CD4-positive, alpha-beta T cell treated with Interleukin-6 for 4 hours (primary cell): ENCODE measurements around the gene HLA-A.
"Not testable (repeated sequence)": the region's sequence is repeated elsewhere in the genome, so short reads cannot be mapped to it uniquely, and the experiment has no call there.

ENCODE experiments used
- DNase-seq: peaks from one replicate; pipeline ENCODE4 v3.0.0-alpha.2; 2020; ENCODE audit warnings: mixed read lengths

Gene HLA-A

DNA sequence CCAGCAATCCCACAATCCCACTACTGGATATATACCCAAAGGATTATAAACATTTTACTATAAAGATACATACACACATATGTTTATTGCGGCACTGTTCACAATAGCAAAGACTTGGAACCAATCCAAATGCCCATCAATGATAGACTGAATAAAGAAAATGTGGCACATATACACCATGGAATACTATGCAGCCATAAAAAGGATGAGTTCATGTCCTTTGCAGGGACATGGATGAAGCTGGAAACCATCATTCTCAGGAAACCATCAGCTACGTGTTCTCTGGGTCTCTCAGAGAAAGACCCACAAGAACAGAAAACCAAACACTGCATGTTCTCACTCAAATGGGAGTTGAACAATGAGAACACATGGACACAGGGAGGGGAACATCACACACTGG, 21.4 kb downstream of the HLA-A start:
- not testable (repeated sequence) for DNase-seq

DNA sequence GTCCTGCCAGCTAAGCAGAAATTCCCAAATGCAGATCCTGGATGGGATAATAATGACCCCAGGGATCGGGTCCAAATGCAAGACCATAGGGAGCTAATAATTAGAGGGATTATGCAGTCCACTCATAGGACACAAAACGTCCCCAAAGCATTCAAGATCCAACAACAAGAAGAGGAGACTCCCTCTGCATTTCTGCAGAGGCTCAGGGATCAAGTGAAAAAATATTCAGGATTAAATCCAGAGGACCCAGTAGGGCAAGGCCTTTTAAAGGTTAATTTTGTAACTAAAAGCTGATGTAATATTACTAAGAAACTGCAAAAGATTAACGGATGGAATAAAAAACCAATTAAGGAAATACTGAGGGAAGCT, 22.2 kb downstream of the HLA-A start:
- DNase-seq, result no peak

DNA sequence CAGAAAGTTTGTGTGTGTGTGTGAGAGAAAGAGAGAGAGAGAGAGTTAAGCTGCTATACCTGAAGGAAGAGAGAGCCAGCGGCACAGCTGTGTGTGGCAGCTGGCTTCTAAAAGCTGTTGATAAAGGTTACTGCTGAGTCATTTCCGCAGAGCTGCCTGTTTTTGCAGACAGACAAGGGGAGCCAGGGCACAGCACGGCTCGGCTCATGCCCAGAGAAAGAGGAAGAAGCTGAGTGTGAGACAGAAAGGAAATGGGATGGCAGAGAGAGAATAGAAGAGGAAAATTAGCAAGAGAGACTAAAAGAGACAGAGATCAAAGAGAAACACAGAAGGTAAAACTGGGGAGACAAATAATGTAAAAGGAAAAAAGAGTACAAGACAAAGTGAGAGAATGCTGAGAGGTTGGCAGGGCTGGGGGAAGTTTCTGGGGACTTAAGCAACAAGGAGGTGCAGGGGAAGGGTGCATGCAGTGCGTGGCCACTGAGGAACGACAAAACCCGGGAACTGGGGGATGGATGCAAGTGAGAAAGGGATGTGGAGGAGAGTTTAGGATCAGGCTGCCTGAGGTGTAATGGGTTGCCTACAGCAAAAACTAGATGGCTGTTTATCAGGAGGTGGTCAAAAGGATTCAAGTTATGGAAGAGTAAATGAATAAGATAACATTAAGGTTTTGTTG, 22.7 kb downstream of the HLA-A start:
- peak; percentile 89 for DNase-seq

DNA sequence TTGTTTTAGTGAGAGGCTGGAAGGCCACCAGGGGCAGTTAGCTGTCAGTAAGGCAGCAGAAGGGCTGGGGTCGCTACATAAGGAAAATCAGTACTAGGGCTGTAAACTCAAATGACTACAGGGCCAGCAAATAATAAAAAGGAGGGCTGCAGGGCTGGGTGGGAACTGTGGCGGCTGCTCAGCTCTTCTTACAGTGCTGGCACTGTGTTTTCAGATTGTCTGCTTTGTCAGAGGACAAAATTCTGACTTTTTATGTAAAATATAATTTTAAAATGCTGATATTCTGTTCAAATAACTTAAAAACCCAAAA, 23.2 kb downstream of the HLA-A start:
- peak; percentile 29 for DNase-seq

DNA sequence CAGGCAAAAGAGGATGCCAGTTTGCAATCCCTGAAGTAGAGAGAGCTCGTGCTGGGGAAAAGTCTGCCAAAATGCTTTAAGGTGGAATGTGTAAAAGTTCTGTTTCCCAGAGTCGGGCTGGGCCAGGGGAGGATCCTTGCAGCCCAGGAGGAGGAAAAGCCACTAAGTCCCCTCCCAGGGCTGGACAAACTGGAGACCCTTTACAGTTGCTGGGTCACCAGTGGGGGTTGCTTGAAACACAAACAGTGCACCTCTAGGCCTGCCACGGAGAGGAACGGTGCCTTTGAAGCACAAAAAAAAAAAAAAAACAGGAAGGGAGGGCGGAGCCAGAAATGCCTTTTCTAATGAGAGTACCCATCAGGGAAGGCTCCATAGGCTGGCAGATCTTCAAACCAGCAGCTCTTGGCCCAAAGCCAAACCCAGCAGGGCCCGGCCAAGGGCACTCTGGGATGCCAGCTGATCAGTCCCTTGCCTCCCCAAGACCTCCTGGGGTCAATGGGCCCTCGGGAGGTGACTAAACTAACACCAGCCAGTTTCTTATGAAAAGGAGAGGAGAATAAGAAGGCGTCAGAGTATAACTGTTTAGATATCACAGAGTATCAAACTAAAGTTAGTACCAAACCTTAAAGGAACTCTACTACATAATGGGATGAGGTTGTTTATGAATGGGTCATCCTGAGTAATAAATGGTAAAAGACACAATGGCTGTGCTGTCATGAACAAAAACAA, 23.7 kb downstream of the HLA-A start:
- DNase-seq, result peak; percentile 88

DNA sequence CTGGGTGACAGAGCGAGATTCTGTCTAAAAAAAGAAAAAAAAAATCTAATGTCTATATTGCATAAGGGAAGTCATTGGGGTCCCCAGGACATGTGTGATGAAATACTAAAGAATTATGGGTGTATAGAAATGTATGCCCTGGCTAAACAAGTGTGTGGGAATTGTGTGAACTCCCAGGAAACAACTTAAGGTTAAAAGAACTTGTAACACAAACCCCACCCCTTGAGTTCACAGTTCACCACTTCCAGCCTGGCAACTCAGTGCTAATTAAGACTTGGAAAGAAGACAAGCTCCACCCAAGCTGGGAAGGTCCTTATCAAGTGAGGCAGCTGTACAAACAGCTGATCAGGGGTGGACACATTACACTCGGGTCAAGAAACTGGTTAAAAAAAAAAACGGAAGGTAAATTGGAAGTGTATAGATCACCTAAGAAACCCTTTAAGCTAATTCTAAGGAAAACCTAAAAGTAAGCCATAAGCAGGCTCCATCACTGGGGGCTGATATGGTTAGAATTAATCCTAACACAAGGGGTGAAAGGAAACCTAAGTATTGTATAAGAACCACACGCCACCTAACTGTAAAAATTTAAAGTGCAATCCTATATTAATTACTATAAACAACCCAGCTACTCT, 25.2 kb downstream of the HLA-A start:
- DNase-seq, result no peak

GRCh38 chr6:29968130-29968529, 25.8 kb downstream of the HLA-A start:
- DNase-seq, result no peak

DNA sequence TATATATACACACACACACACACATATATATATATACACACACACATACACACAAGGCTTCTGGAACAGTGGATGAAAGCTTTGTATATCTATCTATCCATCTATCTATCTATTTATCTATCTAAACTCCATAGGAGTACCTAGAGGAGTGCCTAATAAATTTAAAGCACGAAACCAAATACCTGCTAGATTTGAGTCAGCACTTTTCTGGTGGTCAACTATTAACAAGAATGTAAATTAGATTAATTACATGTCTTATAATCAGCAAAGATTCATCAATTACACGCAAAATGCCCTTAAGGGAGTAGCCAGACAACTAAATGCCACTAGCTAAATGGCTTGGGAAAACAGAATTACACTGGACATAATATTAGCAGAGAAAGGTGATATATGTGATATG, 26.6 kb downstream of the HLA-A start:
- DNase-seq, result no peak

- no peak for DNase-seq
These were observed 28.4 kb downstream of the HLA-A start for GRCh38 chr6:29970711-29971110.

- no peak for DNase-seq
These were observed 32.7 kb downstream of the HLA-A start for GRCh38 chr6:29974901-29975560.

GRCh38 chr6:29975561-29975907, 33.2 kb downstream of the HLA-A start:
- peak; percentile 12 for DNase-seq

DNA sequence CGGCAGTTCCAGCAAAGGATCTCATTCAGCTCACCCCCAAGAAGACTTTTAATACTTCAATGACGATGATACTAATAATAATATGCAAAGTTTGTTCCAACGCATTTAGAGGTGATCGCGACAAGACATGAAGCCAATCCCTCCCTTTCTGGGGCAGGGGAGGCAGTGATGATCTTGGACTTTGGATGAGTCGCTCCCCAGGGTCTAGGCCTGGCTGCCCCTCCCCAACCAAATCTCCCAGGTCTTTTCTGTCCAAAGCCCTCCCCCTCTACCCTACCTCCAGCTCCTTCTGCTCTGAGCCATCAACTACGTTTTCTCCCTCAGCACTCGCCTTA, 33.9 kb downstream of the HLA-A start:
- DNase-seq, result no peak

DNA sequence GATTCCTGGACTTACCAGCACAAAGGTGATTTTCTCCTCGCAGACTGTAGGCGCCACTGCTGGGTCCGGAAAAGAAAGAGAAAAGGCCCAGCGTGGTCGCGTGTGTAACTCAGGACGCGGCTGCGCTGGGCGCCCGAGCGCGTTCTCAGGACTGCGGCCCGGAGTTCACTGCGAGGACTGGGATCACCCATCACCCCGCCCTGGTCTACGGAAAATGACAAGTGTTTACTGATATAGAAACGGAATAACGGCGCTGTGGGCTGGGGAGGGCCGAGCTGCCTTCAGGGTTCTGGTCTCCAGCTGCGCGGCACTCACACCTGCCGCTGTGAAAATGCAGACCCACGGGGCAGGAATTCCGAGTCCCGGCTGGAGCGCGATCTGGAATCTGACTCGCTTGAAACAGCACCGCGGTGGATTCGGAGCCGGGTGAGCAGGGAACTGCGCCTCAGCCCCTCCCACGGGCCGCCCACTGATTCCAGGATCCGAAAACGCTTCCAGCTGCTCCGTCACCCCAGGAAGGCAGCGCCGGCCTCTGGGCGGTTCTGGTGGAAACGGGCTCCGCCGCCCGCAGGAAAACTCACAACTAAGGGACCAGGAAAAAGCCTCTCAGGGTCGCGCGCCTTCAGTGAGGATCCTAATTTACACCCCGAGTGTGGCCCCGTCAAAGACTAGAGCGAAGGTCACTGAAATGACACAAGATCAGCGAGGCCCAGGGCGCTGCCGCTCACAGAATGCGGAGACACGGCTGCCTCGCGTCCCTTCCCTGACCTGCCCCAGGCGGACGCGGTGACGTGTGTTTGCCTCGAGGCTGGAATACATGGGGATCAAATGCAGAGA, 34.5 kb downstream of the HLA-A start:
- DNase-seq, result peak; percentile 69

- DNase-seq, result no peak
These were observed 35.0 kb downstream of the HLA-A start for GRCh38 chr6:29977425-29977727.

DNA sequence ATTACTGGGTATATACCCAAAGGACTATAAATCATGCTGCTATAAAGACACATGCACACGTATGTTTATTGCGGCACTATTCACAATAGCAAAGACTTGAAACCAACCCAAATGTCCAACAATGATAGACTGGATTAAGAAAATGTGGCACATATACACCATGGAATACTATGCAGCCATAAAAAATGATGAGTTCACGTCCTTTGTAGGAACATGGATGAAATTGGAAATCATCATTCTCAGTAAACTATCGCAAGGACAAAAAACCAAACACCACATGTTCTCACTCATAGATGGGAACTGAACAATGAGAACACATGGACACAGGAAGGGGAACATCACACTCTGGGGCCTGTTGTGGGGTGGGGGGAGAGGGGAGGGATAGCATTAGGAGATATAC, 37.7 kb downstream of the HLA-A start:
- DNase-seq, result not testable (repeated sequence)

DNA sequence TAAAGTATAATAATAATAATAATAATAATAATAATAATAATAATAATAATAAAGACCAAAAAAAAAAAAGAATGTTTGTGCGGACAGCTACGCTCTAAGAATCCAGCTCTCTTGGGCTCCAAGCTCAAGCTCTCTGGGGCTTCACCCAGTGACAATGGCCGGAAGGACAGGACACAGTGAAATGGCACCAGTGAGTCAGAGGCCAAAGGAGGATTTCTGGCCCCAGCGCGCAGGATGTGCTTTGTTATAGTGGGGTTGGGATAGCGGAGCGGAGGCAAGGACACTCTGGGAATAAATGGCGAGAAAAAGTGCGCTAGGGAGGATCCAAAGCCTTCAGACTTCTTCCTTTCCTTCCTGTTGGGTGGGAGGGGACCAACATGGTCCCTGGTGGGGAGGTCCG, 38.2 kb downstream of the HLA-A start:
- no peak for DNase-seq

DNA sequence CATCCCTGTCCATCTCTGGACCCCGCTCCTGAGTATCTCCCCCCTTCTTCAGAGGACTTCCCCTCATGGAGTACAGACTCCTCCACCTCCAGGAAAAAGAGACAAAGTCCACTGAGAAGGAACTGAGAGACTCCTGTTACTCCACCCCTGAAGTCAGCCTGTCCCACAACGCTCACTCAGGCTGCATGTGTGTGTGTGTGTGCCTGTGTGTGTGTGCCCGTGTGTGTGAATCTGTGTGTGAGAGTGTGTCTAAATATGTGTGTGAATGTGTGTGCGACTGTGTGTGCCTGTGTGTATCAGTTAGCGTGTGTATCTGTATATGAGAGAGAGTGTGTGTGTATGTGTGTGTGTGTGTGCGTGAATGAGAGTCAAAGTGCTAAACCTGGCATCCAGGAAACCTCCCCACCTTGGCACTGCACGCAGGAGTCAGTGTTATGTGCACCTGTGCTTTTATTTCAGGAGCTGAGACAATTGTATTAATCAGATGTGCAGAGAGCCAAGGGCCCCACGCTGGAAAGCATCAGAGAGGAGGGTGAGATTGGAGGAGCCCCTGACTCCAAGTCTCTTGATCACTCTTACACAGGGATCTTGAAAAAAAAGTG, 39.0 kb downstream of the HLA-A start:
- no peak for DNase-seq

GRCh38 chr6:29982097-29982496, 39.8 kb downstream of the HLA-A start:
- DNase-seq, result no peak

- no peak for DNase-seq
These were observed 41.9 kb downstream of the HLA-A start for GRCh38 chr6:29984232-29984631.

DNA sequence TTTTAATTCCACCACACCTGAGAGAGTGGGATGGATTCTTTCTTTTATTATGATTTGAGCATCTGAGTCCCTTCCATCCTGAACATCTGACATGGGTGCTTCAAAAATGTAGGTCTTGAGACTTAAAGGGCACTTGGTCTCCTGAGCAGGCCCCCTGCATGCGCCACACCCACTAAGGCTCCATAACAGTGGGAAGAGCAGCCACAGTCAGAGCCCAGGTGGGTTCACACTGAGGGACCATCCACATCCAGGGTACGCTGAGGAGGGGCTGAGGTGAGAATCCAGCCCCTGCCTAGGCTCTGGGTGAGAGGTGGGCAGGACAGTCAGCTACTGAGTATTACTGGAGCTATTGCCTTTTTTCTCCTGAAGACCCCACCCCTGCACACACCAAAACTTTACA, 42.7 kb downstream of the HLA-A start:
- no peak for DNase-seq

DNA sequence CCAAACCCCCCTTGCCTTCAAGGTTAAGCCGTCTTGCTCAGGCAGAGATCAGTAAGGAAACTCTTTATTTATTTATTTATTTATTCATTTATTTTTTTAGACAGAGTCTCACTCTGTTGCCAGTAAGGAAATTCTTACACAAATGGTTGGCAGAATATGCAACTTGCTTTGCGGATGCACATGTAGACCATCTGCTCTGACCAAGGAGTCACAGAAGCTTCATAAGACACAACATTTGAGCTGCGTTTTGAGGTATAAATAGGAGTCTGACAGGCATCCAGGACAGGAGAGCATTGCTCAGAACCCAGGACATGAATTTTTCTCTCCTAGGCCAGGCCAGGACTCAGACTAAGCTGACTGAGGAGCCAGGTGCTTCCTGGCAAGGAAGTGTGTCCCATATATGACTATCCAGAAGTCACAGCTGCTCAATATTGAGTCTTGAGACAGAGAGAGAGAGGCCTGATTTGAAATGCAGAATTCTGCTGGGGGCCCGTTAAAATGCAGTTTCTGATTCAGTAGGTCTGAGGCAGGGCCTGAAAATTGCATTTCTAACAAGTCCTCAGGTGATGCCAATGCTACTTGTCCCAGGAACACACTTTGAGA, 43.9 kb downstream of the HLA-A start:
- no peak for DNase-seq

DNA sequence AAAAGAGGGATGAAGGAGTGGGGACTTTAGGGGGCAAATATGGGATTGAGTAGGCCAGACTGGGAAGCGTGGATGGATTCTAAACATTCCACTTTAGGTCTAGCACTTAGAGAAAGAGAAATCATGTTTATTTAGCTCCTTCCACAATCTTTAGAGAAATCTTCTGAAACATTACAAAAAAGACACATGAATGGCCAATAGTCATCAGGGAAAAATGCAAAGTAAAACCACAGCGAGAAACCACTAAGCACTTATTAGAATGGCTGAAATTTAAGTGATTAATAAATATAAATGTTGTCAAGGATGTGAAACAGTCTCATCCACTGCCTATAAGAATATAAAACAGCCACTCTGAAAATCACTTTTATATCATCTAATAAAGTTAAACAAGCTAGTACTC, 46.9 kb downstream of the HLA-A start:
- DNase-seq, result no peak

DNA sequence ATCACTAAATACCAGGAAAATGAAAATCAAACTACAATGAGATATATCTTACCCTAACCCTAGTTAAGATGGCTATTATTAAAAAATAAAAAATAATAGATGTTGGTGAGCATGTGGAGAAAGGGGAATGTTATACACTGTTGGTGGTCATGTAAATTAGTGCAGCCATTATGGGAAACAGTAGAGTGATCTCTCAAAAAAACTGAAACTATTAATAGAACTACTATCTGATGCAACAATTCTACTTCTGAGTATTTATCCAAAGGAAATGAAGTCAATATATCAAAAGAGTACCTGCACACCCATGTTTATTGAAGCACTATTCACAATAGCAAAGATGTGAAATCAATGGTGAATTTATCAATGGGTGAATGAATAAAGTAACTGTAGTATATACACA, 48.6 kb downstream of the HLA-A start:
- DNase-seq, result no peak
